H9 (cell line): ENCODE measurements around the gene RNF212. TPM values are rescaled to one million over a fixed set of nuclear protein-coding genes. Genes with fewer than 3 reads are reported as not detected.

ENCODE experiments used
- DNase-seq: peaks from one replicate; pipeline ENCODE4 v3.0.0-alpha.2; 2017
- H2AFZ ChIP-seq: one replicate; pipeline ENCODE4 v1.6.1; 2013; ENCODE audit warnings: mild to moderate bottlenecking, low read length, control low read depth, moderate library complexity
- H2AK5ac ChIP-seq: 2 replicates; pipeline ENCODE4 v1.6.1; 2013; ENCODE audit warnings: low read length, control low read depth, mixed read lengths; ENCODE audit not compliant: insufficient read length
- H2BK120ac ChIP-seq: one replicate; pipeline ENCODE4 v1.6.1; 2013; ENCODE audit warnings: low read depth, mild to moderate bottlenecking, low read length, control low read depth, inconsistent platforms; ENCODE audit not compliant: poor library complexity, severe bottlenecking
- H2BK12ac ChIP-seq: 2 replicates; pipeline ENCODE4 v1.6.1; 2013; ENCODE audit warnings: low read length, control low read depth, mixed read lengths, low read depth; ENCODE audit not compliant: insufficient read length
- H2BK15ac ChIP-seq: 2 replicates; pipeline ENCODE4 v1.6.1; 2013; ENCODE audit warnings: low read depth, low read length, control low read depth
- H2BK20ac ChIP-seq: one replicate; pipeline ENCODE4 v1.6.1; 2013; ENCODE audit warnings: low read depth, mild to moderate bottlenecking, low read length, control low read depth, inconsistent platforms; ENCODE audit not compliant: poor library complexity, severe bottlenecking
- H2BK5ac ChIP-seq: 2 replicates; pipeline ENCODE4 v1.6.1; 2013; ENCODE audit warnings: low read length, control low read depth, mixed read lengths; ENCODE audit not compliant: insufficient read length
- H3K14ac ChIP-seq: 2 replicates; pipeline ENCODE4 v1.6.1; 2013; ENCODE audit warnings: low read length, control low read depth; ENCODE audit not compliant: insufficient read depth
- H3K18ac ChIP-seq: 2 replicates; pipeline ENCODE4 v1.6.1; 2013; ENCODE audit warnings: low read depth, mild to moderate bottlenecking, mixed read lengths, low read length, control low read depth; ENCODE audit not compliant: insufficient read length
- H3K23ac ChIP-seq: 2 replicates; pipeline ENCODE4 v1.6.1; 2013; ENCODE audit warnings: low read length, control low read depth, mixed read lengths, low read depth; ENCODE audit not compliant: insufficient read length
- H3K23me2 ChIP-seq: 2 replicates; pipeline ENCODE4 v1.6.1; 2013; ENCODE audit warnings: low read depth, mild to moderate bottlenecking, mixed read lengths, low read length, control low read depth; ENCODE audit not compliant: insufficient read length, poor library complexity, severe bottlenecking
- H3K27ac ChIP-seq: 2 replicates; pipeline ENCODE4 v1.5.1; 2013; ENCODE audit warnings: low read length, control low read depth, mixed read lengths, low read depth; ENCODE audit not compliant: insufficient read length
- H3K27me3 ChIP-seq: 2 replicates; pipeline ENCODE4 v1.6.1; 2013; ENCODE audit warnings: low read length, control low read depth, inconsistent platforms; ENCODE audit not compliant: insufficient read depth
- H3K4ac ChIP-seq: 2 replicates; pipeline ENCODE4 v1.6.1; 2013; ENCODE audit warnings: low read depth, mild to moderate bottlenecking, control low read depth, inconsistent platforms, low read length, moderate library complexity
- H3K4me1 ChIP-seq: 2 replicates; pipeline ENCODE4 v1.6.1; 2013; ENCODE audit warnings: low read length, control low read depth, inconsistent platforms; ENCODE audit not compliant: insufficient read depth
- H3K4me2 ChIP-seq: 2 replicates; pipeline ENCODE4 v1.6.1; 2013; ENCODE audit warnings: low read length, control low read depth, mixed read lengths; ENCODE audit not compliant: insufficient read length, insufficient read depth
- H3K56ac ChIP-seq: 2 replicates; pipeline ENCODE4 v1.6.1; 2013; ENCODE audit warnings: low read depth, mild to moderate bottlenecking, mixed read lengths, low read length, control low read depth; ENCODE audit not compliant: insufficient read length
- H3K79me1 ChIP-seq: 2 replicates; pipeline ENCODE4 v1.6.1; 2013; ENCODE audit warnings: low read depth, mild to moderate bottlenecking, moderate library complexity, low read length, control low read depth, inconsistent platforms; ENCODE audit not compliant: insufficient read depth, poor library complexity, severe bottlenecking
- H3K79me2 ChIP-seq: 2 replicates; pipeline ENCODE4 v1.6.1; 2013; ENCODE audit warnings: low read length, control low read depth, inconsistent platforms; ENCODE audit not compliant: insufficient read depth
- H3K9ac ChIP-seq: 2 replicates; pipeline ENCODE4 v1.6.1; 2013; ENCODE audit warnings: low read length, control low read depth, mixed read lengths; ENCODE audit not compliant: insufficient read length; ENCODE audit errors: extremely low read depth
- H3K9me3 ChIP-seq: one replicate; pipeline ENCODE4 v1.6.1; 2013; ENCODE audit warnings: low read depth, low read length, inconsistent platforms; ENCODE audit not compliant: control insufficient read depth
- H3T11ph ChIP-seq: one replicate; pipeline ENCODE4 v1.6.1; 2013; ENCODE audit warnings: mild to moderate bottlenecking, low read length, control low read depth, inconsistent platforms
- H4K20me1 ChIP-seq: one replicate; pipeline ENCODE4 v1.6.1; 2013; ENCODE audit not compliant: control insufficient read depth, insufficient read length, insufficient read depth
- H4K5ac ChIP-seq: 2 replicates; pipeline ENCODE4 v1.6.1; 2013; ENCODE audit warnings: low read depth, mild to moderate bottlenecking, mixed read lengths, low read length, control low read depth; ENCODE audit not compliant: insufficient read length
- H4K8ac ChIP-seq: replicated peaks from 2 replicates; pipeline ENCODE4 v1.6.1; 2013; ENCODE audit warnings: low read length, control low read depth, mixed read lengths, low read depth; ENCODE audit not compliant: insufficient read length
- H4K91ac ChIP-seq: 2 replicates; pipeline ENCODE4 v1.6.1; 2013; ENCODE audit warnings: low read depth, mild to moderate bottlenecking, moderate library complexity, mixed read lengths, low read length, control low read depth; ENCODE audit not compliant: insufficient read length
- H3K27ac Mint-ChIP-seq, 3 experiments: 2 replicates in 2 of 3; 3 replicates in 1 of 3; pipeline ENCODE4 v1.8.0; 2020 to 2021; ENCODE audit warnings: mixed read lengths in 3 of 3, mild to moderate bottlenecking in 1 of 3, moderate library complexity in 1 of 3
- H3K27me3 Mint-ChIP-seq: 2 replicates; pipeline ENCODE4 v1.8.0; 2021; ENCODE audit warnings: low read depth, mild to moderate bottlenecking, moderate library complexity, mixed read lengths
- H3K36me3 Mint-ChIP-seq, 3 experiments: 2 replicates in 2 of 3; 3 replicates in 1 of 3; pipeline ENCODE4 v1.8.0; 2020 to 2021; ENCODE audit warnings: low read depth in 3 of 3, mixed read lengths in 3 of 3; ENCODE audit not compliant: insufficient read depth in 1 of 3
- H3K4me1 Mint-ChIP-seq, 2 experiments: 2 replicates each; pipeline ENCODE4 v1.8.0; 2020; ENCODE audit warnings: mixed read lengths in 2 of 2
- H3K4me3 Mint-ChIP-seq, 2 experiments: 2 replicates in 1 of 2; 3 replicates in 1 of 2; pipeline ENCODE4 v1.8.0; 2020 to 2021; ENCODE audit warnings: mild to moderate bottlenecking in 2 of 2, mixed read lengths in 2 of 2, moderate library complexity in 1 of 2
- H3K9me3 Mint-ChIP-seq, 2 experiments: 2 replicates in 1 of 2; 3 replicates in 1 of 2; pipeline ENCODE4 v1.8.0; 2020; ENCODE audit warnings: mild to moderate bottlenecking in 2 of 2, mixed read lengths in 2 of 2, moderate library complexity in 1 of 2
- CTCF ChIP-seq: fragments of 200-600 bp; sonication (generic); conservative IDR thresholded peaks from 3 replicates; pipeline ENCODE4 v1.8.0; 2021; ENCODE audit warnings: antibody characterized with exemption, mild to moderate bottlenecking
- WGBS: extraction: QIAGEN DNeasy Blood & Tissue Kit; methylation state at CpG from one replicate; pipeline ENCODE4 v1.1.7; 2013; ENCODE audit warnings: missing lambda C conversion rate, low lambda C conversion rate, mixed read lengths; ENCODE audit not compliant: insufficient read length; ENCODE audit errors: extremely low coverage; 5-methylcytosine and 5-hydroxymethylcytosine counted together
- total RNA-seq: library from RNA; stranded (reverse); gene quantifications from 2 replicates; pipeline ENCODE4 v1.2.1, GENCODE V29; 2021

Gene RNF212
- total RNA-seq, 1 experiment from 2014 or later: 3.0 TPM

- H3K4me1 Mint-ChIP-seq: peaks cover 6 to 24% of the 10 kb centered on the region in 2 experiments
- Histone ChIP-seq H2BK20ac (no peak overlapping the region), H4K8ac (no peak overlapping the region), H4K5ac (no peak overlapping the region), H3K23me2 (peaks cover 4% of the 10 kb centered on the region), H2BK120ac (no peak overlapping the region), H2BK15ac (no peak overlapping the region), H3K9me3 (no peaks in the 10 kb centered on the region), H3K4ac (no peak overlapping the region), H2BK12ac (no peak overlapping the region), H3K4me2 (no peak overlapping the region), H2BK5ac (no peak overlapping the region), H4K91ac (no peak overlapping the region), H2AK5ac (no peak overlapping the region), H3K27ac (no peak overlapping the region), H3K79me1 (no peaks in the 10 kb centered on the region), H2AFZ (no peak overlapping the region), H3K27me3 (no peaks in the 10 kb centered on the region; the same call in 1 of the 2 replicates), H4K20me1 (no peaks in the 10 kb centered on the region), H3K9ac (no peak overlapping the region), H3K23ac (no peak overlapping the region), H3K56ac (no peak overlapping the region), H3K79me2 (no peaks in the 10 kb centered on the region), H3K18ac (no peak overlapping the region), H3T11ph (no peak overlapping the region), H3K14ac (no peak overlapping the region), H3K4me1 (no peaks in the 10 kb centered on the region; the same call in 1 of the 2 replicates)
- no peak for TF ChIP-seq CTCF
- no CpG with 5 or more reads among the region's 8 CpGs for WGBS
- DNase-seq: no peak
- no peaks in the 10 kb centered on the region; a peak in 3 of 5 replicates for H3K9me3 Mint-ChIP-seq
- H3K36me3 Mint-ChIP-seq: peaks cover 0 to 2% (median 0%) of the 10 kb centered on the region in 3 experiments; a peak in 2 of 7 replicates
- H3K4me3 Mint-ChIP-seq: peak overlapping the region in 1 of 2 experiments; percentile 38; a peak in 1 of 5 replicates
- peaks cover 14% of the 10 kb centered on the region for H3K27me3 Mint-ChIP-seq
- H3K27ac Mint-ChIP-seq: peak overlapping the region in 1 of 3 experiments; percentile 41; a peak in 2 of 7 replicates
Measured at GRCh38 chr4:1041936-1042330, 71.4 kb downstream of the RNF212 start.
